NCI-H187 (cell line): ENCODE data around the gene MKKS.
"Not testable (repeated sequence)": the region's sequence is repeated elsewhere in the genome, so short reads cannot be mapped to it uniquely, and the experiment has no call there.

Experiments
- DNase-seq, 2 experiments: peaks; one replicate each; lab custom pipeline; 2025; lab: John Stamatoyannopoulos, UW

The MKKS gene

GRCh38 chr20:10412591-10413408, 21.2 kb downstream of the MKKS start:
- DNase-seq: no peak

GRCh38 chr20:10411673-10412072, 22.3 kb downstream of the MKKS start:
- DNase-seq: no peak

- DNase-seq: no peak
Observed at GRCh38 chr20:10408108-10408813, 25.8 kb downstream of the MKKS start.

GRCh38 chr20:10404959-10405530, 29.0 kb downstream of the MKKS start:
- no peak for DNase-seq

- DNase-seq: no peak
Observed at GRCh38 chr20:10404023-10404628, 29.9 kb downstream of the MKKS start.

- no peak for DNase-seq
Observed at GRCh38 chr20:10402938-10403608, 30.9 kb downstream of the MKKS start.

GRCh38 chr20:10398834-10399369, 35.1 kb downstream of the MKKS start:
- no peak for DNase-seq

- DNase-seq: not testable (repeated sequence)
Observed at GRCh38 chr20:10394752-10395151, 39.3 kb downstream of the MKKS start.

- DNase-seq: no peak
Observed at GRCh38 chr20:10390709-10391108, 43.3 kb downstream of the MKKS start.

- no peak for DNase-seq
Observed at GRCh38 chr20:10388597-10388996, 45.4 kb downstream of the MKKS start.

- DNase-seq: no peak
Observed at GRCh38 chr20:10387686-10388085, 46.3 kb downstream of the MKKS start.

GRCh38 chr20:10385850-10386544, 48.0 kb downstream of the MKKS start:
- no peak for DNase-seq

- DNase-seq: no peak
Observed at GRCh38 chr20:10381477-10381876, 52.5 kb downstream of the MKKS start.

GRCh38 chr20:10379761-10380160, 54.3 kb downstream of the MKKS start:
- no peak for DNase-seq

- DNase-seq: no peak
Observed at GRCh38 chr20:10376270-10377075, 57.5 kb downstream of the MKKS start.

GRCh38 chr20:10375191-10375590, 58.8 kb downstream of the MKKS start:
- DNase-seq: no peak

- no peak for DNase-seq
Observed at GRCh38 chr20:10374036-10374435, 60.0 kb downstream of the MKKS start.

GRCh38 chr20:10371467-10371866, 62.6 kb downstream of the MKKS start:
- DNase-seq: no peak

- DNase-seq: no peak
Observed at GRCh38 chr20:10370091-10370887, 63.7 kb downstream of the MKKS start.

- no peak for DNase-seq
Observed at GRCh38 chr20:10369723-10370090, 64.3 kb downstream of the MKKS start.
